ENCODE measurements around the gene TTC7B. TPM values are rescaled to one million over a fixed set of nuclear protein-coding genes. Genes with fewer than 3 reads are reported as not detected.

Gene TTC7B
- total and polyA plus RNA-seq, 2 experiments from 2014 or later = 7.9 to 28.6 TPM

DNA sequence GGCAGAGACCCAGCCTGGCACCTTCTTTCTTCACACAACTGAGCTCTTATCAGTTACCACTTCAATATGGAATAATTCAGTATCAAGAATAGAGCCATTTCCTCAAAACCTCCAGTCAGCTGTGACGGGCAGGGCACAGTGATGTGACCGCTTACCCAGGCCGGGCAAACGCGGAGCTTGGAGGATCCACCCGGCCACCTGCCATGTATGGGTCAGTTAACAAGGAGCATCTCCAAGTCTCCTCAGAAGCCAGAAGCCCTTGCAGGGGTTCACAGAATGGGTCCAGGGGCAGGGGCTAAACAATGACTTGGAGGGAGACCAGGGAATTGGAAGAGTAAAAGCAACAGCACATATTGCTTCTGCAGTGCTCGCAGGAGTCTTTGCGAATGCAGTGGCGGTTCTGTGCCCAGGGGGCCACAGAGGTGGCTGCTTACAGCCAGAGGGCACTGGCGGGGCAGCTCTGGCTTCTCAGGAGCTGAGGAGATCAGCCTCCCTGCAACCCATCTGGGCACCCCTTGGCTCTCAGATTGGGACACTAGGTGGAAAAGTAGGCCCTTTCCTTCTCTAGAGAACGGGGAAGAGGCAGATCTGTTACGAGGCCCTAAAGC lies 257.1 kb downstream of the TTC7B start:
- Histone ChIP-seq H2AFZ (no peak overlapping the region), H3K27ac (ENCODE audit: low read depth) (no peak overlapping the region), H3K9me2 (ENCODE audit: insufficient read depth) (0 out of 2 replicates have a peak, but pooled peaks cover 4% of the 10 kb centered on the region), H4K20me1 (replicated peaks; ENCODE audit: insufficient read depth) (no peaks in the 10 kb centered on the region), H3K36me3 (ENCODE audit: insufficient read depth) (no peaks in the 10 kb centered on the region), H3K4me3 (no peak overlapping the region), H3K4me2 (no peak overlapping the region), H3K27me3 (ENCODE audit: insufficient read depth) (no peaks in the 10 kb centered on the region), H3K4me1 (ENCODE audit: insufficient read depth) (peaks cover 12% of the 10 kb centered on the region), H3K79me2 (replicated peaks; ENCODE audit: insufficient read depth) (no peaks in the 10 kb centered on the region), H3F3A (replicated peaks; ENCODE audit: low read depth) (no peaks in the 10 kb centered on the region)
- Mint-ChIP-seq H3K4me3 (no peak overlapping the region), H3K4me1 (peaks cover 16% of the 10 kb centered on the region), H3K9me3 (no peaks in the 10 kb centered on the region), H3K27me3 (ENCODE audit: insufficient read depth, low read depth, poor library complexity) (peaks cover 16% of the 10 kb centered on the region), H3K27ac (no peak overlapping the region), H3K36me3 (ENCODE audit: low read depth) (no peaks in the 10 kb centered on the region; the same call in 2 of the 3 replicates)
- no peak for ATAC-seq
- TF ChIP-seq, protein P1, sequence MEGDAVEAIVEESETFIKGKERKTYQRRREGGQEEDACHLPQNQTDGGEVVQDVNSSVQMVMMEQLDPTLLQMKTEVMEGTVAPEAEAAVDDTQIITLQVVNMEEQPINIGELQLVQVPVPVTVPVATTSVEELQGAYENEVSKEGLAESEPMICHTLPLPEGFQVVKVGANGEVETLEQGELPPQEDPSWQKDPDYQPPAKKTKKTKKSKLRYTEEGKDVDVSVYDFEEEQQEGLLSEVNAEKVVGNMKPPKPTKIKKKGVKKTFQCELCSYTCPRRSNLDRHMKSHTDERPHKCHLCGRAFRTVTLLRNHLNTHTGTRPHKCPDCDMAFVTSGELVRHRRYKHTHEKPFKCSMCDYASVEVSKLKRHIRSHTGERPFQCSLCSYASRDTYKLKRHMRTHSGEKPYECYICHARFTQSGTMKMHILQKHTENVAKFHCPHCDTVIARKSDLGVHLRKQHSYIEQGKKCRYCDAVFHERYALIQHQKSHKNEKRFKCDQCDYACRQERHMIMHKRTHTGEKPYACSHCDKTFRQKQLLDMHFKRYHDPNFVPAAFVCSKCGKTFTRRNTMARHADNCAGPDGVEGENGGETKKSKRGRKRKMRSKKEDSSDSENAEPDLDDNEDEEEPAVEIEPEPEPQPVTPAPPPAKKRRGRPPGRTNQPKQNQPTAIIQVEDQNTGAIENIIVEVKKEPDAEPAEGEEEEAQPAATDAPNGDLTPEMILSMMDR (conservative IDR thresholded peaks at IDR 0.05; ENCODE audit: low read depth in 2 of 2) = peak in 1 of 2 experiments; percentile 7; a peak in 1 of 4 replicates
- no peak for TF ChIP-seq JUNB (IDR thresholded peaks at IDR 0.05; ENCODE audit: unreplicated experiment)
- DNase-seq (ENCODE audit: low spot score) = no peak

DNA sequence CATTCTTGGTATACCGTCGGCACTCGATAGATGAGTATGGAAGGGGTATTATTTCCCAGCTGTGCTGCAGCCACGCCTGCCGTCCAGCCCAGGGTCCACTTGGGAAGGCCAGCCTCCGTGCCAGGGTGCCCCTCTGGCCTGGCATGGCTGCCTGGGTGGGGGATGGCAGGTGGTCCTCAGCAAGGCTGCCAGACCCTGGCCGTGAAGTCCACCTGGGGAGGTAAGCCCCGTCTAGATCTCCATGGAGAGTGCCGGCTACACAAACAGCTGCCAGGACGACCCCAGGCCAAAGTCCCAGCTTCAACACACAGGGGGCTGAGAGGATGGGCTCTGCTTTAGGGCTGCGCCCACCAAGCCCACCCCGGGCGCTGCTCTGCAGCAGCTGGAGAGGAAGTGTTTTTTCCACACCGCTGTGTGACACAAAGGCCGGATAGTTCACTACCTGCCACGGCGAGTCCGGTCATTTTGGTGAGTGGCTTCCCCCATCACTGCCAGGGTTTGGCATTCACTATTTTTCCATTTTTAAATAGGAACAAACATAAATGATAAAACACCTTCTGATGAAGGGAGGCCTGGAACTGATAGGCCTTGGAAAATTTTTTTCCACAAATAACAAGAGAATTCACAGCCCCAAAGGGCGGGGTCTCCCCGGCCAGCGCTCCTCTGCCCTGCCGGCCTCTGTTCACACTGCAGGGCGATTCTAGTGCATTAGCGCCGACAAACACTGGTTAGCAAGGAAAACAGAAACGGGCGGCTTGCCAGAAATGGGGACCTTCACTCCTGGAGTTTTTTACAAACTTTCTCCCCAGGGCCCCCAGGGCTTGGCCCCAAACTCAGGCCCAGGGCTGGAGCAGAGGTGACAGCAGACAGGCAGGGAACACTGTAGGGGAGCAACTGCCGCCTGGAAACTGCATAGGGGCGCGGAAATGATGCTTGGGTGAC lies 257.9 kb downstream of the TTC7B start:
- no peaks in the 10 kb centered on the region for H3K9me3 Mint-ChIP-seq
- H3K4me3 ChIP-seq = no peak overlapping the region
- H3K27me3 Mint-ChIP-seq (ENCODE audit: insufficient read depth, low read depth, poor library complexity) = peaks cover 19% of the 10 kb centered on the region
- H2AFZ ChIP-seq = no peak overlapping the region
- no peaks in the 10 kb centered on the region for H3K79me2 ChIP-seq (replicated peaks; ENCODE audit: insufficient read depth)
- no peak overlapping the region for H3K4me2 ChIP-seq
- no peak for DNase-seq (ENCODE audit: low spot score)
- no peaks in the 10 kb centered on the region; the same call in 2 of the 3 replicates for H3K36me3 Mint-ChIP-seq (ENCODE audit: low read depth)
- no peaks in the 10 kb centered on the region for H4K20me1 ChIP-seq (replicated peaks; ENCODE audit: insufficient read depth)
- no peaks in the 10 kb centered on the region for H3F3A ChIP-seq (replicated peaks; ENCODE audit: low read depth)
- no peak overlapping the region for H3K4me3 Mint-ChIP-seq
- no peak overlapping the region for H3K27ac ChIP-seq (ENCODE audit: low read depth)
- H3K9me2 ChIP-seq (ENCODE audit: insufficient read depth) = no peaks in the 10 kb centered on the region
- H3K4me1 Mint-ChIP-seq = peaks cover 19% of the 10 kb centered on the region
- no peak for ATAC-seq
- no peak overlapping the region; the same call in 1 of the 2 replicates for H3K27ac Mint-ChIP-seq
- H3K36me3 ChIP-seq (ENCODE audit: insufficient read depth) = no peaks in the 10 kb centered on the region
- H3K27me3 ChIP-seq (ENCODE audit: insufficient read depth) = no peaks in the 10 kb centered on the region
- peaks cover 12% of the 10 kb centered on the region for H3K4me1 ChIP-seq (ENCODE audit: insufficient read depth)
- TF ChIP-seq EZH2 (IDR thresholded peaks at IDR 0.05; ENCODE audit: low read depth, unreplicated experiment) = no peak
- no peak for TF ChIP-seq NANOG (IDR thresholded peaks at IDR 0.05; ENCODE audit: borderline replicate concordance)
- no peak for TF ChIP-seq EZH2phosphoT487 (IDR thresholded peaks at IDR 0.05; ENCODE audit: unreplicated experiment)
- TF ChIP-seq ZNF331 (CRISPR knock-in tag; IDR thresholded peaks at IDR 0.05; ENCODE audit: low read depth) = no peak
- TF ChIP-seq ZNF114 (CRISPR knock-in tag; IDR thresholded peaks at IDR 0.05) = no peak
- no peak for TF ChIP-seq CREB1 (CRISPR knock-in tag; IDR thresholded peaks at IDR 0.05; ENCODE audit: low read depth)
- TF ChIP-seq, protein P2, sequence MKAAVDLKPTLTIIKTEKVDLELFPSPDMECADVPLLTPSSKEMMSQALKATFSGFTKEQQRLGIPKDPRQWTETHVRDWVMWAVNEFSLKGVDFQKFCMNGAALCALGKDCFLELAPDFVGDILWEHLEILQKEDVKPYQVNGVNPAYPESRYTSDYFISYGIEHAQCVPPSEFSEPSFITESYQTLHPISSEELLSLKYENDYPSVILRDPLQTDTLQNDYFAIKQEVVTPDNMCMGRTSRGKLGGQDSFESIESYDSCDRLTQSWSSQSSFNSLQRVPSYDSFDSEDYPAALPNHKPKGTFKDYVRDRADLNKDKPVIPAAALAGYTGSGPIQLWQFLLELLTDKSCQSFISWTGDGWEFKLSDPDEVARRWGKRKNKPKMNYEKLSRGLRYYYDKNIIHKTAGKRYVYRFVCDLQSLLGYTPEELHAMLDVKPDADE (IDR thresholded peaks at IDR 0.05) = no peak
- TF ChIP-seq, protein P3, sequence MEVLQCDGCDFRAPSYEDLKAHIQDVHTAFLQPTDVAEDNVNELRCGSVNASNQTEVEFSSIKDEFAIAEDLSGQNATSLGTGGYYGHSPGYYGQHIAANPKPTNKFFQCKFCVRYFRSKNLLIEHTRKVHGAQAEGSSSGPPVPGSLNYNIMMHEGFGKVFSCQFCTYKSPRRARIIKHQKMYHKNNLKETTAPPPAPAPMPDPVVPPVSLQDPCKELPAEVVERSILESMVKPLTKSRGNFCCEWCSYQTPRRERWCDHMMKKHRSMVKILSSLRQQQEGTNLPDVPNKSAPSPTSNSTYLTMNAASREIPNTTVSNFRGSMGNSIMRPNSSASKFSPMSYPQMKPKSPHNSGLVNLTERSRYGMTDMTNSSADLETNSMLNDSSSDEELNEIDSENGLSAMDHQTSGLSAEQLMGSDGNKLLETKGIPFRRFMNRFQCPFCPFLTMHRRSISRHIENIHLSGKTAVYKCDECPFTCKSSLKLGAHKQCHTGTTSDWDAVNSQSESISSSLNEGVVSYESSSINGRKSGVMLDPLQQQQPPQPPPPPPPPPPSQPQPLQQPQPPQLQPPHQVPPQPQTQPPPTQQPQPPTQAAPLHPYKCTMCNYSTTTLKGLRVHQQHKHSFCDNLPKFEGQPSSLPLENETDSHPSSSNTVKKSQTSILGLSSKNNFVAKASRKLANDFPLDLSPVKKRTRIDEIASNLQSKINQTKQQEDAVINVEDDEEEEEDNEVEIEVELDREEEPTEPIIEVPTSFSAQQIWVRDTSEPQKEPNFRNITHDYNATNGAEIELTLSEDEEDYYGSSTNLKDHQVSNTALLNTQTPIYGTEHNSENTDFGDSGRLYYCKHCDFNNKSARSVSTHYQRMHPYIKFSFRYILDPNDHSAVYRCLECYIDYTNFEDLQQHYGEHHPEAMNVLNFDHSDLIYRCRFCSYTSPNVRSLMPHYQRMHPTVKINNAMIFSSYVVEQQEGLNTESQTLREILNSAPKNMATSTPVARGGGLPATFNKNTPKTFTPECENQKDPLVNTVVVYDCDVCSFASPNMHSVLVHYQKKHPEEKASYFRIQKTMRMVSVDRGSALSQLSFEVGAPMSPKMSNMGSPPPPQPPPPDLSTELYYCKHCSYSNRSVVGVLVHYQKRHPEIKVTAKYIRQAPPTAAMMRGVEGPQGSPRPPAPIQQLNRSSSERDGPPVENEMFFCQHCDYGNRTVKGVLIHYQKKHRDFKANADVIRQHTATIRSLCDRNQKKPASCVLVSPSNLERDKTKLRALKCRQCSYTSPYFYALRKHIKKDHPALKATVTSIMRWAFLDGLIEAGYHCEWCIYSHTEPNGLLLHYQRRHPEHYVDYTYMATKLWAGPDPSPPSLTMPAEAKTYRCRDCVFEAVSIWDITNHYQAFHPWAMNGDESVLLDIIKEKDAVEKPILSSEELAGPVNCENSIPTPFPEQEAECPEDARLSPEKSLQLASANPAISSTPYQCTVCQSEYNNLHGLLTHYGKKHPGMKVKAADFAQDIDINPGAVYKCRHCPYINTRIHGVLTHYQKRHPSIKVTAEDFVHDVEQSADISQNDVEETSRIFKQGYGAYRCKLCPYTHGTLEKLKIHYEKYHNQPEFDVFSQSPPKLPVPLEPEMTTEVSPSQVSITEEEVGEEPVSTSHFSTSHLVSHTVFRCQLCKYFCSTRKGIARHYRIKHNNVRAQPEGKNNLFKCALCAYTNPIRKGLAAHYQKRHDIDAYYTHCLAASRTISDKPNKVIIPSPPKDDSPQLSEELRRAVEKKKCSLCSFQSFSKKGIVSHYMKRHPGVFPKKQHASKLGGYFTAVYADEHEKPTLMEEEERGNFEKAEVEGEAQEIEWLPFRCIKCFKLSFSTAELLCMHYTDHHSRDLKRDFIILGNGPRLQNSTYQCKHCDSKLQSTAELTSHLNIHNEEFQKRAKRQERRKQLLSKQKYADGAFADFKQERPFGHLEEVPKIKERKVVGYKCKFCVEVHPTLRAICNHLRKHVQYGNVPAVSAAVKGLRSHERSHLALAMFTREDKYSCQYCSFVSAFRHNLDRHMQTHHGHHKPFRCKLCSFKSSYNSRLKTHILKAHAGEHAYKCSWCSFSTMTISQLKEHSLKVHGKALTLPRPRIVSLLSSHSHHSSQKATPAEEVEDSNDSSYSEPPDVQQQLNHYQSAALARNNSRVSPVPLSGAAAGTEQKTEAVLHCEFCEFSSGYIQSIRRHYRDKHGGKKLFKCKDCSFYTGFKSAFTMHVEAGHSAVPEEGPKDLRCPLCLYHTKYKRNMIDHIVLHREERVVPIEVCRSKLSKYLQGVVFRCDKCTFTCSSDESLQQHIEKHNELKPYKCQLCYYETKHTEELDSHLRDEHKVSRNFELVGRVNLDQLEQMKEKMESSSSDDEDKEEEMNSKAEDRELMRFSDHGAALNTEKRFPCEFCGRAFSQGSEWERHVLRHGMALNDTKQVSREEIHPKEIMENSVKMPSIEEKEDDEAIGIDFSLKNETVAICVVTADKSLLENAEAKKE (CRISPR knock-in tag; IDR thresholded peaks at IDR 0.05) = no peak
- no peak for TF ChIP-seq JUNB (IDR thresholded peaks at IDR 0.05; ENCODE audit: unreplicated experiment)
- TF ChIP-seq POLR2AphosphoS5 (IDR thresholded peaks at IDR 0.05; ENCODE audit: low read depth) = no peak

Measured in GM23338 (cell line).